HEK293 (cell line): Measurements from ENCODE around the gene BEGAIN.

ENCODE experiments used
- CTCF ChIA-PET: fragments of 350-600 bp; formaldehyde crosslinking; extraction: SDS; loops from one replicate; lab custom pipeline; 2021; ENCODE audit warnings: antibody characterized with exemption; lab: Yijun Ruan, JAX
- POLR2A ChIA-PET: fragments of 300-600 bp; formaldehyde crosslinking; extraction: SDS; loops from one replicate; lab custom pipeline; 2020; ENCODE audit warnings: antibody characterized with exemption, inconsistent platforms; lab: Yijun Ruan, JAX
- H3K27ac ChIP-seq: fragments of 200-500 bp; sonication (Bioruptor generic); 2 replicates; pipeline ENCODE4 v1.5.1; 2014; ENCODE audit warnings: low read depth, low read length, control low read depth, inconsistent platforms; ENCODE audit errors: extremely low read depth
- H3K36me3 ChIP-seq, 2 experiments: fragments of 200-500 bp in 1 of 2; sonication (Bioruptor generic) in 1 of 2; 1 replicate in 1 of 2; 2 replicates in 1 of 2; pipeline ENCODE4 v1.5.1; 2014 to 2017; ENCODE audit warnings: inconsistent platforms in 2 of 2, low read length in 2 of 2; ENCODE audit not compliant: control insufficient read depth in 2 of 2, insufficient read depth in 1 of 2
- H3K4me1 ChIP-seq: fragments of 200-500 bp; sonication (Bioruptor generic); 2 replicates; pipeline ENCODE4 v1.5.1; 2014; ENCODE audit warnings: mild to moderate bottlenecking, low read length, inconsistent platforms; ENCODE audit not compliant: control insufficient read depth, insufficient read depth
- H3K4me3 ChIP-seq: 2 replicates; pipeline ENCODE4 v1.5.1; 2011; ENCODE audit warnings: low read depth, mild to moderate bottlenecking, control low read depth, low read length, moderate library complexity
- H3K9me3 ChIP-seq: fragments of 200-500 bp; sonication (Bioruptor generic); 2 replicates; pipeline ENCODE4 v1.5.1; 2014; ENCODE audit warnings: low read depth, low read length, inconsistent platforms; ENCODE audit not compliant: control insufficient read depth, insufficient read depth
- BCL6B ChIP-seq: fragments of 450-650 bp; formaldehyde crosslinking; IDR thresholded peaks from 2 replicates; pipeline ENCODE4 v1.5.1; 2017; ENCODE audit warnings: missing biosample characterization, missing genetic modification characterization
- KLF7 ChIP-seq: fragments of 450-650 bp; formaldehyde crosslinking; IDR thresholded peaks from 2 replicates; pipeline ENCODE4 v1.5.1; 2016; ENCODE audit warnings: missing biosample characterization, missing genetic modification characterization, borderline replicate concordance
- KLF8 ChIP-seq: fragments of 450-650 bp; formaldehyde crosslinking; IDR thresholded peaks from 2 replicates; pipeline ENCODE4 v1.5.1; 2016; ENCODE audit warnings: missing biosample characterization, missing genetic modification characterization
- MYNN ChIP-seq: fragments of 450-650 bp; formaldehyde crosslinking; IDR thresholded peaks from 2 replicates; pipeline ENCODE4 v1.5.1; 2016; ENCODE audit warnings: missing biosample characterization, missing genetic modification characterization, borderline replicate concordance
- SCRT2 ChIP-seq: fragments of 450-650 bp; formaldehyde crosslinking; IDR thresholded peaks from 2 replicates; pipeline ENCODE4 v1.5.1; 2016; ENCODE audit warnings: missing biosample characterization, missing genetic modification characterization
- SETDB1 ChIP-seq: IDR thresholded peaks from one replicate; pipeline ENCODE4 v1.6.1; 2017; ENCODE audit warnings: mild to moderate bottlenecking, low read length, moderate library complexity, mixed read lengths; ENCODE audit not compliant: insufficient read length
- ZBTB49 ChIP-seq: fragments of 450-650 bp; formaldehyde crosslinking; IDR thresholded peaks from 2 replicates; pipeline ENCODE4 v1.5.1; 2016; ENCODE audit warnings: missing biosample characterization, missing genetic modification characterization, low read depth
- ZNF121 ChIP-seq: fragments of 450-650 bp; formaldehyde crosslinking; IDR thresholded peaks from 2 replicates; pipeline ENCODE4 v1.5.1; 2016; ENCODE audit warnings: missing biosample characterization, missing genetic modification characterization
- ZNF157 ChIP-seq: fragments of 450-650 bp; formaldehyde crosslinking; IDR thresholded peaks from 2 replicates; pipeline ENCODE4 v1.5.1; 2016; ENCODE audit warnings: missing biosample characterization, missing genetic modification characterization
- ZNF169 ChIP-seq: fragments of 450-650 bp; formaldehyde crosslinking; IDR thresholded peaks from 2 replicates; pipeline ENCODE4 v1.5.1; 2016; ENCODE audit warnings: missing biosample characterization, missing genetic modification characterization
- ZNF19 ChIP-seq: fragments of 450-650 bp; formaldehyde crosslinking; IDR thresholded peaks from 2 replicates; pipeline ENCODE4; 2016; ENCODE audit warnings: missing biosample characterization, missing genetic modification characterization, low read depth
- ZNF202 ChIP-seq: fragments of 450-650 bp; formaldehyde crosslinking; IDR thresholded peaks from 2 replicates; pipeline ENCODE4 v1.5.1; 2016; ENCODE audit warnings: missing biosample characterization, missing genetic modification characterization, borderline replicate concordance
- ZNF23 ChIP-seq: fragments of 450-650 bp; formaldehyde crosslinking; IDR thresholded peaks from 2 replicates; pipeline ENCODE4 v1.5.1; 2016; ENCODE audit warnings: missing biosample characterization, missing genetic modification characterization, borderline replicate concordance
- ZNF354C ChIP-seq: fragments of 450-650 bp; formaldehyde crosslinking; IDR thresholded peaks from 2 replicates; pipeline ENCODE4 v1.5.1; 2016; ENCODE audit warnings: missing biosample characterization, missing genetic modification characterization, low read depth, borderline replicate concordance
- ZNF366 ChIP-seq: fragments of 450-650 bp; formaldehyde crosslinking; conservative IDR thresholded peaks from 2 replicates; pipeline ENCODE4 v1.5.1; 2016; ENCODE audit warnings: missing biosample characterization, missing genetic modification characterization
- ZNF404 ChIP-seq: fragments of 450-650 bp; formaldehyde crosslinking; IDR thresholded peaks from 2 replicates; pipeline ENCODE4 v1.5.1; 2017; ENCODE audit warnings: missing biosample characterization, missing genetic modification characterization
- ZNF501 ChIP-seq: fragments of 450-650 bp; formaldehyde crosslinking; IDR thresholded peaks from 2 replicates; pipeline ENCODE4 v1.5.1; 2016; ENCODE audit warnings: missing biosample characterization, missing genetic modification characterization
- ZNF555 ChIP-seq: fragments of 450-650 bp; formaldehyde crosslinking; conservative IDR thresholded peaks from 2 replicates; pipeline ENCODE4 v1.5.1; 2017; ENCODE audit warnings: missing biosample characterization, mild to moderate bottlenecking, missing genetic modification characterization, inconsistent platforms
- ZNF580 ChIP-seq: fragments of 450-650 bp; formaldehyde crosslinking; IDR thresholded peaks from 2 replicates; pipeline ENCODE4 v1.5.1; 2016; ENCODE audit warnings: missing biosample characterization, missing genetic modification characterization
- ZNF621 ChIP-seq: fragments of 450-650 bp; formaldehyde crosslinking; IDR thresholded peaks from 2 replicates; pipeline ENCODE4 v1.5.1; 2017; ENCODE audit warnings: missing biosample characterization, missing genetic modification characterization
- ZNF654 ChIP-seq: fragments of 450-650 bp; formaldehyde crosslinking; IDR thresholded peaks from 2 replicates; pipeline ENCODE4 v1.5.1; 2016; ENCODE audit warnings: low read depth, missing biosample characterization, missing genetic modification characterization
- ZNF747 ChIP-seq: fragments of 450-650 bp; formaldehyde crosslinking; IDR thresholded peaks from 2 replicates; pipeline ENCODE4 v1.5.1; 2016; ENCODE audit warnings: missing biosample characterization, missing genetic modification characterization
- ZNF768 ChIP-seq: fragments of 450-650 bp; formaldehyde crosslinking; IDR thresholded peaks from 2 replicates; pipeline ENCODE4 v1.5.1; 2018; ENCODE audit warnings: missing biosample characterization, mild to moderate bottlenecking, missing genetic modification characterization
- ZNF785 ChIP-seq: fragments of 450-650 bp; formaldehyde crosslinking; IDR thresholded peaks from 2 replicates; pipeline ENCODE4 v1.5.1; 2016; ENCODE audit warnings: missing biosample characterization, missing genetic modification characterization
- ZNF830 ChIP-seq: fragments of 450-650 bp; IDR thresholded peaks from 2 replicates; pipeline ENCODE4 v1.5.0; 2018; ENCODE audit warnings: missing biosample characterization, missing genetic modification characterization, low read depth, mild to moderate bottlenecking, moderate library complexity
- TF ChIP-seq, protein P1 (sequence below): fragments of 450-650 bp; formaldehyde crosslinking; IDR thresholded peaks from 2 replicates; pipeline ENCODE4 v1.5.1; 2016; ENCODE audit warnings: missing biosample characterization, missing genetic modification characterization
- TF ChIP-seq, protein P2 (sequence below): fragments of 450-650 bp; formaldehyde crosslinking; IDR thresholded peaks from 2 replicates; pipeline ENCODE4 v1.5.1; 2016; ENCODE audit warnings: missing biosample characterization, missing genetic modification characterization

The BEGAIN gene

GRCh38 chr14:100559455-100559854 is 27.8 kb downstream of the BEGAIN start:
- no peaks in the 10 kb centered on the region for H3K9me3 ChIP-seq
- TF ChIP-seq ZNF19 (tag by site-specific recombination): no peak
- TF ChIP-seq ZNF404 (tag by site-specific recombination): no peak
- no peak for TF ChIP-seq KLF8
- no peak for TF ChIP-seq ZNF157
- TF ChIP-seq ZNF654 (tag by site-specific recombination): no peak
- TF ChIP-seq ZNF121 (tag by site-specific recombination): no peak
- TF ChIP-seq KLF7 (tag by site-specific recombination): no peak
- TF ChIP-seq ZNF23: no peak
- no peak overlapping the region for H3K27ac ChIP-seq
- no peaks in the 10 kb centered on the region for H3K4me1 ChIP-seq
- no peaks in the 10 kb centered on the region for H3K36me3 ChIP-seq
- CTCF ChIA-PET: interaction anchor here (1.2 to 1.4 kb wide), 2 partner anchors 86 to 174 kb away, joined by 3 to 6 read pairs; no protein-coding TSS in a partner anchor
- POLR2A ChIA-PET: no interaction called here
- H3K4me3 ChIP-seq: no peak overlapping the region

DNA sequence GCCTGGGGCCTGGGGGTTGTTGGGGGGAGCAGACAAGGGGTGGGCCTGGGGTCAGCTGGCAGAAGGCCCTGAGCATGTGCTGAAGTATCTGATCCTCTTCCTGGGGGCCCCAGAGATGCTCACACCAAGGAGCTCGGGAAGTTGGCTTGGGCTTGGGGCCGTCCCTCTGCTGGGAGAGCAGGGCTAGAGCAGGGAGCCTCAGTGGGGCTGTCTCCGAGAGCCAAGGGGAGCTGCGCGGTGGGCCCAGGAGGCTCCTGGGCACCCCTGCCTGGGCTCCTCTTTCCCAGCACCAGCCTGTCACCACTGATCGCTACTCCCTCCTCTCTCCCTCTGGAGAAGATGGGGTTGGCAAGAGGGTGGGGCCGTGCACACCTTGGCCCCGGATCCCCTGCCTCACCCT is 28.3 kb downstream of the BEGAIN start:
- POLR2A ChIA-PET: no interaction called here
- H3K36me3 ChIP-seq: no peaks in the 10 kb centered on the region
- TF ChIP-seq ZNF768 (no peak), ZNF169 (no peak), ZNF747 (tag by site-specific recombination) (no peak), ZNF354C (tag by site-specific recombination) (no peak), ZNF202 (tag by site-specific recombination) (no peak), ZNF366 (tag by site-specific recombination) (no peak), SETDB1 (no peak)
- H3K4me3 ChIP-seq: no peak overlapping the region
- no peaks in the 10 kb centered on the region for H3K4me1 ChIP-seq
- no peak overlapping the region for H3K27ac ChIP-seq
- CTCF ChIA-PET: interaction anchor here (1.2 to 1.4 kb wide), 2 partner anchors 86 to 174 kb away, joined by 3 to 6 read pairs; no protein-coding TSS in a partner anchor
- no peaks in the 10 kb centered on the region for H3K9me3 ChIP-seq

- Histone ChIP-seq H3K9me3 (no peaks in the 10 kb centered on the region), H3K4me1 (no peaks in the 10 kb centered on the region), H3K36me3 (no peaks in the 10 kb centered on the region), H3K4me3 (no peak overlapping the region), H3K27ac (no peak overlapping the region)
- ChIA-PET POLR2A (no interaction called here), CTCF (no interaction called here)
- TF ChIP-seq ZNF785 (tag by site-specific recombination) (no peak), BCL6B (tag by site-specific recombination) (no peak), ZNF555 (tag by site-specific recombination) (no peak), ZNF501 (tag by site-specific recombination) (no peak), ZNF830 (tag by site-specific recombination) (no peak), ZNF621 (tag by site-specific recombination) (no peak), ZBTB49 (tag by site-specific recombination) (no peak), MYNN (tag by site-specific recombination) (no peak), SCRT2 (no peak), ZNF580 (tag by site-specific recombination) (no peak)
- TF ChIP-seq, protein P1, sequence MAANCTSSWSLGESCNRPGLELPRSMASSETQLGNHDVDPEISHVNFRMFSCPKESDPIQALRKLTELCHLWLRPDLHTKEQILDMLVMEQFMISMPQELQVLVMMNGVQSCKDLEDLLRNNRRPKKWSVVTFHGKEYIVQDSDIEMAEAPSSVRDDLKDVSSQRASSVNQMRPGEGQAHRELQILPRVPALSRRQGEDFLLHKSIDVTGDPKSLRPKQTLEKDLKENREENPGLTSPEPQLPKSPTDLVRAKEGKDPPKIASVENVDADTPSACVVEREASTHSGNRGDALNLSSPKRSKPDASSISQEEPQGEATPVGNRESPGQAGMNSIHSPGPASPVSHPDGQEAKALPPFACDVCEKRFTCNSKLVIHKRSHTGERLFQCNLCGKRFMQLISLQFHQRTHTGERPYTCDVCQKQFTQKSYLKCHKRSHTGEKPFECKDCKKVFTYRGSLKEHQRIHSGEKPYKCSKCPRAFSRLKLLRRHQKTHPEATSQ (tag by site-specific recombination): no peak
- TF ChIP-seq, protein P2, sequence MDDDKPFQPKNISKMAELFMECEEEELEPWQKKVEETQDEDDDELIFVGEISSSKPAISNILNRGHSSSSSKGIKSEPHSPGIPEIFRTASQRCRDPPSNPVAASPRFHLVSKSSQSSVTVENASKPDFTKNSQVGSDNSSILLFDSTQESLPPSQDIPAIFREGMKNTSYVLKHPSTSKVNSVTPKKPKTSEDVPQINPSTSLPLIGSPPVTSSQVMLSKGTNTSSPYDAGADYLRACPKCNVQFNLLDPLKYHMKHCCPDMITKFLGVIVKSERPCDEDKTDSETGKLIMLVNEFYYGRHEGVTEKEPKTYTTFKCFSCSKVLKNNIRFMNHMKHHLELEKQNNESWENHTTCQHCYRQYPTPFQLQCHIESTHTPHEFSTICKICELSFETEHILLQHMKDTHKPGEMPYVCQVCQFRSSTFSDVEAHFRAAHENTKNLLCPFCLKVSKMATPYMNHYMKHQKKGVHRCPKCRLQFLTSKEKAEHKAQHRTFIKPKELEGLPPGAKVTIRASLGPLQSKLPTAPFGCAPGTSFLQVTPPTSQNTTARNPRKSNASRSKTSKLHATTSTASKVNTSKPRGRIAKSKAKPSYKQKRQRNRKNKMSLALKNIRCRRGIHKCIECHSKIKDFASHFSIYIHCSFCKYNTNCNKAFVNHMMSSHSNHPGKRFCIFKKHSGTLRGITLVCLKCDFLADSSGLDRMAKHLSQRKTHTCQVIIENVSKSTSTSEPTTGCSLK (tag by site-specific recombination): no peak
Measured at GRCh38 chr14:100558226-100558625, 29.0 kb downstream of the BEGAIN start.
